ENCODE results near the gene GALNS.

Gene GALNS

GRCh38 chr16:88874938-88875599 lies 18.3 kb upstream of the GALNS start:
- no peak for DNase-seq

GRCh38 chr16:88872650-88873331 lies 16.0 kb upstream of the GALNS start:
- DNase-seq: no peak

GRCh38 chr16:88871730-88872416 lies 15.1 kb upstream of the GALNS start:
- DNase-seq: no peak

- DNase-seq: no peak
These were observed 14.6 kb upstream of the GALNS start for GRCh38 chr16:88871349-88871702.

GRCh38 chr16:88870608-88871348 lies 14.0 kb upstream of the GALNS start:
- no peak for DNase-seq

GRCh38 chr16:88869673-88869980 lies 12.9 kb upstream of the GALNS start:
- DNase-seq: no peak

GRCh38 chr16:88868974-88869672 lies 12.4 kb upstream of the GALNS start:
- DNase-seq: no peak

- no peak for DNase-seq
These were observed 11.0 kb upstream of the GALNS start for GRCh38 chr16:88867581-88868246.

GRCh38 chr16:88866151-88866920 lies 9.6 kb upstream of the GALNS start, which contains the start of gene PABPN1L:
Gene PABPN1L (minus strand): TSS chr16:88866660. CDS start chr16:88866606, 54 bp downstream.
- no peak for DNase-seq

- no peak for DNase-seq
These were observed 9.0 kb upstream of the GALNS start for GRCh38 chr16:88865742-88866141.

GRCh38 chr16:88865310-88865709 lies 8.6 kb upstream of the GALNS start:
- DNase-seq: no peak

GRCh38 chr16:88864521-88864920 lies 7.8 kb upstream of the GALNS start:
- no peak for DNase-seq

GRCh38 chr16:88864099-88864498 lies 7.4 kb upstream of the GALNS start:
- no peak for DNase-seq

GRCh38 chr16:88863426-88863825 lies 6.7 kb upstream of the GALNS start:
- DNase-seq: no peak

- DNase-seq: no peak
These were observed 6.2 kb upstream of the GALNS start for GRCh38 chr16:88862968-88863367.

- DNase-seq: no peak
These were observed 4.6 kb upstream of the GALNS start for GRCh38 chr16:88861359-88861758.

- no peak for DNase-seq
These were observed 2.8 kb upstream of the GALNS start for GRCh38 chr16:88859381-88860091.

GRCh38 chr16:88857728-88858339 lies 1.1 kb upstream of the GALNS start:
- DNase-seq: no peak

- DNase-seq: no peak
These were observed 472 bp downstream of the GALNS start for GRCh38 chr16:88856122-88856827.

- DNase-seq: no peak
These were observed 1.0 kb downstream of the GALNS start for GRCh38 chr16:88855736-88856121.

Measured in NCI-H2081 treated with DMSO at 0.1 percent for 48 hours (cell line).